ENCODE measurements around the gene FAM217B. TPM values are rescaled to one million over a fixed set of nuclear protein-coding genes. Genes with fewer than 3 reads are reported as not detected.

The FAM217B gene
- total RNA-seq, 1 donor: 5.8 TPM

DNA sequence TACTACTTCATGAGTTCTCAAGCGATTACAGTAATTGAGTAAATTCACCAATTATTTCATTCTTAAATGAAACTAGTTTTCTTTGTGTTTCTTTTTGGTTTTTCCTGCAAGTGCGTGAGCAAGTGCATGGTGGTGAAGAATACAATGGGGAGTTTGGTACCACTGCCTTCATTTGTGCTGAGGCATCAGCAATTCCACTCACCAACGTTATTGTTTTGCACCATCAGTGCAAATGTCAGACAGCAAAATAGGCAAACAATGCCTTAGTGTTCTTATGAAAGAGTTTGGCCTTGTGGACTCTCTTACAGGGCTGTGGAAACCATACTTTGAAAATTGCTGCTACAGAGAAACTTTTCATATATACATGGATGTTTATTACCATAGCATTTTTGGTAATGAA lies 26.2 kb downstream of the FAM217B start:
- DNase-seq (ENCODE audit: low read depth): no peak
- TF ChIP-seq, protein P1, sequence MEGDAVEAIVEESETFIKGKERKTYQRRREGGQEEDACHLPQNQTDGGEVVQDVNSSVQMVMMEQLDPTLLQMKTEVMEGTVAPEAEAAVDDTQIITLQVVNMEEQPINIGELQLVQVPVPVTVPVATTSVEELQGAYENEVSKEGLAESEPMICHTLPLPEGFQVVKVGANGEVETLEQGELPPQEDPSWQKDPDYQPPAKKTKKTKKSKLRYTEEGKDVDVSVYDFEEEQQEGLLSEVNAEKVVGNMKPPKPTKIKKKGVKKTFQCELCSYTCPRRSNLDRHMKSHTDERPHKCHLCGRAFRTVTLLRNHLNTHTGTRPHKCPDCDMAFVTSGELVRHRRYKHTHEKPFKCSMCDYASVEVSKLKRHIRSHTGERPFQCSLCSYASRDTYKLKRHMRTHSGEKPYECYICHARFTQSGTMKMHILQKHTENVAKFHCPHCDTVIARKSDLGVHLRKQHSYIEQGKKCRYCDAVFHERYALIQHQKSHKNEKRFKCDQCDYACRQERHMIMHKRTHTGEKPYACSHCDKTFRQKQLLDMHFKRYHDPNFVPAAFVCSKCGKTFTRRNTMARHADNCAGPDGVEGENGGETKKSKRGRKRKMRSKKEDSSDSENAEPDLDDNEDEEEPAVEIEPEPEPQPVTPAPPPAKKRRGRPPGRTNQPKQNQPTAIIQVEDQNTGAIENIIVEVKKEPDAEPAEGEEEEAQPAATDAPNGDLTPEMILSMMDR (IDR thresholded peaks at IDR 0.05; ENCODE audit: insufficient read depth, low read length): no peak
- H3K4me3 ChIP-seq (ENCODE audit: low read depth, low read length): no peak overlapping the region

DNA sequence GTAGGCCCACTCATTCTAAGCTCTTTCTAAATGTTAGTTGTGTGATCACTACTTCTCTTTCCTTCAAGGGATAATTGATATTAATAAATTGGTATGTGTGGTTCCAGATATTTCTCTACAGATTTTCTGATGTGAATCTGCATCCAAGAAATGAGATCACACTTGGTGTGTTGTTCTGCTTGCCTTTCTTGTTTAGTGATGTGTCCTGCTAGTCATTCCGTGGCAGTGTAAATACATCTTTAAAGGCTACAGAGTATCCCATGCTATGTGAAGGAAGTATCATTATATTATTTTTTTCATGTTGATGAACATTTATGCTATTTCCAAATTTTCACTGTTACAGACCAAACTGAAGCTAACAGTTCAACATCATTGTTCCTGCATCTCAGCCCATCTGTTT lies 31.2 kb downstream of the FAM217B start:
- no peak for DNase-seq (ENCODE audit: low read depth)
- TF ChIP-seq, protein P1 (IDR thresholded peaks at IDR 0.05; ENCODE audit: insufficient read depth, low read length): no peak
- H3K4me3 ChIP-seq (ENCODE audit: low read depth, low read length): no peak overlapping the region

DNA sequence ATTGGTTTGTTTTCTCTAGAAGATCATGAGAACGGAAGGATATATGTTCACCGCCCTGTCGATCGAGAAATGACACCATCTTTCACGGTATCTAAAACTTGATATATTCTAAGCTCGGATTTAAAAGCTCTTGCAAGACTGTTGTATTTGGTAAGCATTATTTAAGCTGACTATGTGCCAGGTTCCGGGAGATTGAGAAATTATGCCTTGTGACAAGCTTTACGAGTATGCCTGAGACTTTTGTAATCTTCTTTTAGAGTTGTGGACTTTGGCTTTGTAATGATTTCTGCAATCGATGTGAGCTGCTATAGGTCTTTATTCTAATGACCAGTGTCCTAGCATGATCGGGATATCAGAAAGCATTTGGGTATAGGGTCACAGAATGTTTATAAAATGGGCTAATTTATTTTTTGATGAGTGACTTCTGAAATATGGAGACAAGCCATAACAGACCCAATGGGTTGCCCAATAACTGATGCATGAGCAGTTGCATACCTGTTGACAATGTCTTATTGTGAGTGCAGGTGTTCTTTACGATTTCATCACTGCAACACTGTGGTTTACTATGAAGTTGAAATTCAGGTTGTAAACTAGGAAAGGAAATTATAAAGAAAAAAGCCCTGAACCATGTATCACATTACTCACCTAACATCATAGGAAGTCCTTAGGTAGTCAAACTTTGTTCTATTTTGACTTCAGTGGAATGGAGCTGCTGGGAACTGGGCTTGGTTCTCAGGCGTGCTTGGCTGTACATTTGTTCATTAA lies 32.0 kb downstream of the FAM217B start:
- no peak overlapping the region for H3K4me3 ChIP-seq (ENCODE audit: low read depth, low read length)
- DNase-seq (ENCODE audit: low read depth): no peak
- TF ChIP-seq, protein P1 (IDR thresholded peaks at IDR 0.05; ENCODE audit: insufficient read depth, low read length): no peak

DNA sequence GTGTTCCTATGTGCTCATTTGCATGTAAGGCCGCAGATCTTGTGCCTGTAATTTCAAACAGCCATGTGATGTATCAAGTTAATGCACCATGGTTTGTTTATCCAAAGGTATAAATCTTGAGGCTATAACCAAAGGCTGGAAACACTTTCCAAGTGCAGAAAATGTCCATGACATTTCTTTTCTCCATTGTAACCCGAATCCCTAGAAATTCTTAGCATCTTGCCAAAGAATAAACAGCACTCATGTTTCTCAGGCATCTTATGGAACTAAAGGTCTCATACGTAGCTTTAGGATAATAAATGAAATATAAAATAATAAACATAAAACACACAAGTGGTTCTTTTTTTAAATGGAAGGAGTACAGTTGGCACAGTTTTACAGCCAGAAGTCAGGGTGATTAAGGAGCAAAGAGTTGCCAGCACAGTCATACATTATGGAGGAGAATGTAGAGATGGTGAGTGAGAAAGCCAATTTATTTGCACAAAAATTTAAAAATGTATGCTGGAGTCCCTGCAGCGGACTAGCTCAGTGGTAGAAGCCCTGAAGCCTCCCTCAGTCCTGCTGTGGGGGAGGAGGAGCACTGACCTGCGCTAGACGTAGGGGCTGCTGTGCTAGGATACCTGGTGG lies 36.1 kb downstream of the FAM217B start:
- DNase-seq (ENCODE audit: low read depth): no peak
- TF ChIP-seq, protein P1 (IDR thresholded peaks at IDR 0.05; ENCODE audit: insufficient read depth, low read length): no peak

DNA sequence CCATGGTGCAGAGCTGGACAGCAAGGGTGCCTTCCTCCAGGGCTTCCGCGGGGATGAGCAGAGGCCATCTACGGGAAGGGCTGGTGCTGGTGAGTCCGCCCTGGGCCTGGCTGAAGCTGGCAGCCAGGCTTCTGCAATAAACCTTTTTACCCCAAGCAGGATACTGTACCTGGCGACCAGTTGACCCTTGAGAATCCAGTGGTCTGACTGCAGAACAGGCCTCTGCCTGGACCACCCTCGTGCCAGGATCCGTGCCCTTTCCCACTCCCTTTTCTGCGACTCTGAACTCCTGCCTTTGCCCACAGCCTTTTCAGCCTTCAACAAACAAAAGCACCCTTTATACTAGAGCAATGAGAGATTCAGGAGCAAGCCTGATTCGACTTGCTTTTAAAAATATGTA lies 36.9 kb downstream of the FAM217B start:
- TF ChIP-seq, protein P1 (IDR thresholded peaks at IDR 0.05; ENCODE audit: insufficient read depth, low read length): no peak
- no peak overlapping the region for H3K4me3 ChIP-seq (ENCODE audit: low read depth, low read length)
- DNase-seq (ENCODE audit: low read depth): no peak

More for the DNA sequence above, 36.1 kb downstream of the FAM217B start:
- no peak overlapping the region for H3K4me3 ChIP-seq (ENCODE audit: low read depth, low read length)

DNA sequence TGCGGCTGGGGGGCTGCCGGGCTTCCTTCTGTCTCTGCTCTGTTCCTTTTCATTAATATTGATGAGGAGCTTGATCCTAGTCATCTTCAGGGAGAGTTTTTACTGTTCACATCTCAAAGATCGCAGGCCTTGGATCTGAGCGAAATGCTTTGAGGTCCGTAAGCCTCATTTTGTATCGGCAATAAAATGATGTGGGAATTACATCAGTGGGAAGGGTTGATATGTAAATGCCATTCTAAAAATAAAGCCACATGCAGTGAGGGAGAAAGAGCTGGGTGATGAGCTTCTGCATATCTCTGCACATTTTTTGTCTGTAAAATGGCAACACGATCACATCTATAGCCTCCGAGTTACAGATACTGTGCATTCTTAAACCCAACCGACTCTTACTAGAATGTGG lies 42.9 kb downstream of the FAM217B start:
- H3K4me3 ChIP-seq (ENCODE audit: low read depth, low read length): no peak overlapping the region
- TF ChIP-seq, protein P1 (IDR thresholded peaks at IDR 0.05; ENCODE audit: insufficient read depth, low read length): no peak

More for the DNA sequence above, 42.9 kb downstream of the FAM217B start:
- DNase-seq (ENCODE audit: low read depth): no peak

Measured in fibroblast of the aortic adventitia (primary cell).